ENCODE results near the gene YIPF1.

The YIPF1 gene

GRCh38 chr1:53862507-53862906, 27.1 kb downstream of the YIPF1 start:
- DNase-seq (ENCODE audit: extremely low spot score) = no peak
- ChIA-PET CTCF (interaction anchor here (0.7 to 1.0 kb wide), 3 partner anchors 33 to 150 kb away, joined by 3 read pairs; no protein-coding TSS in a partner anchor), POLR2A (no interaction called here)
- TF ChIP-seq ZNF384 (IDR thresholded peaks at IDR 0.05) (no peak), HDGF (IDR thresholded peaks at IDR 0.05; ENCODE audit: borderline replicate concordance) (no peak), NFRKB (IDR thresholded peaks at IDR 0.05) (no peak), ELF4 (IDR thresholded peaks at IDR 0.05) (no peak), ARNT (IDR thresholded peaks at IDR 0.05) (no peak), SP1 (IDR thresholded peaks at IDR 0.05) (no peak), FOXK2 (IDR thresholded peaks at IDR 0.05) (no peak), FOXA1 (IDR thresholded peaks at IDR 0.05) (no peak), TARDBP (IDR thresholded peaks at IDR 0.05) (no peak), SUZ12 (IDR thresholded peaks at IDR 0.05) (no peak), PKNOX1 (IDR thresholded peaks at IDR 0.05) (no peak), FOXM1 (IDR thresholded peaks at IDR 0.05; ENCODE audit: borderline replicate concordance) (no peak), CTBP1 (IDR thresholded peaks at IDR 0.05; ENCODE audit: borderline replicate concordance) (no peak), L3MBTL2 (conservative IDR thresholded peaks at IDR 0.05) (no peak), LEF1 (IDR thresholded peaks at IDR 0.05; ENCODE audit: borderline replicate concordance) (no peak)

- TF ChIP-seq NFRKB (IDR thresholded peaks at IDR 0.05) (no peak), LEF1 (IDR thresholded peaks at IDR 0.05; ENCODE audit: borderline replicate concordance) (no peak), SUZ12 (IDR thresholded peaks at IDR 0.05) (no peak), ELF4 (IDR thresholded peaks at IDR 0.05) (no peak), SP1 (IDR thresholded peaks at IDR 0.05) (no peak), FOXK2 (IDR thresholded peaks at IDR 0.05) (no peak), PKNOX1 (IDR thresholded peaks at IDR 0.05) (no peak), L3MBTL2 (conservative IDR thresholded peaks at IDR 0.05) (no peak), FOXA1 (IDR thresholded peaks at IDR 0.05) (no peak), ZNF384 (IDR thresholded peaks at IDR 0.05) (no peak)
- ChIA-PET POLR2A (interaction anchor here (0.7 to 1.5 kb wide), 3 partner anchors 18 to 339 kb away, joined by 3 read pairs; partner anchors contain the start of genes CYB5RL and MRPL37), CTCF (interaction anchor here (0.5 to 3.3 kb wide), 21 partner anchors 9 to 223 kb away, joined by 3 to 40 read pairs (median 4); partner anchors contain the start of genes IFT25 and LDLRAD1)
- peak; percentile 69 for DNase-seq (ENCODE audit: extremely low spot score)
These were observed 28.6 kb downstream of the YIPF1 start for GRCh38 chr1:53860967-53861411.

- ChIA-PET POLR2A (interaction anchor here (1.7 kb wide), 1 partner anchor 95 kb away, joined by 4 read pairs; the partner anchor contains the start of gene LRRC42), CTCF (interaction anchor here (1.0 kb wide), 1 partner anchor 9 kb away, joined by 6 read pairs; no protein-coding TSS in a partner anchor)
- DNase-seq (ENCODE audit: extremely low spot score) = no peak
- no peak for TF ChIP-seq CTBP1 (IDR thresholded peaks at IDR 0.05; ENCODE audit: borderline replicate concordance)
- no peak for TF ChIP-seq L3MBTL2 (conservative IDR thresholded peaks at IDR 0.05)
- TF ChIP-seq BHLHE40 (IDR thresholded peaks at IDR 0.05; ENCODE audit: borderline replicate concordance) = no peak
- TF ChIP-seq FOXK2 (IDR thresholded peaks at IDR 0.05) = no peak
- TF ChIP-seq ELF4 (IDR thresholded peaks at IDR 0.05) = no peak
- no peak for TF ChIP-seq SUZ12 (IDR thresholded peaks at IDR 0.05)
- no peak for TF ChIP-seq ARNT (IDR thresholded peaks at IDR 0.05)
- TF ChIP-seq FOXM1 (IDR thresholded peaks at IDR 0.05; ENCODE audit: borderline replicate concordance) = no peak
- TF ChIP-seq LEF1 (IDR thresholded peaks at IDR 0.05; ENCODE audit: borderline replicate concordance) = no peak
- no peak for TF ChIP-seq NFRKB (IDR thresholded peaks at IDR 0.05)
- TF ChIP-seq FOXA1 (IDR thresholded peaks at IDR 0.05) = no peak
- TF ChIP-seq SP1 (IDR thresholded peaks at IDR 0.05) = no peak
- no peak for TF ChIP-seq ZNF384 (IDR thresholded peaks at IDR 0.05)
- TF ChIP-seq PKNOX1 (IDR thresholded peaks at IDR 0.05) = no peak
- no peak for TF ChIP-seq TARDBP (IDR thresholded peaks at IDR 0.05)
- TF ChIP-seq HDGF (IDR thresholded peaks at IDR 0.05; ENCODE audit: borderline replicate concordance) = no peak
These were observed 37.9 kb downstream of the YIPF1 start for GRCh38 chr1:53851571-53852285.

- ChIA-PET CTCF (interaction anchor here (1.0 to 1.6 kb wide), 3 partner anchors 9 to 28 kb away, joined by 3 to 7 read pairs (median 3); no protein-coding TSS in a partner anchor), POLR2A (interaction anchor here (1.0 to 1.4 kb wide), 2 partner anchors 12 to 96 kb away, joined by 4 to 5 read pairs; partner anchors contain the start of genes IFT25, LRRC42 and NDC1)
- no peak for DNase-seq (ENCODE audit: extremely low spot score)
- TF ChIP-seq ZNF384 (IDR thresholded peaks at IDR 0.05) = no peak
- TF ChIP-seq ELF4 (IDR thresholded peaks at IDR 0.05) = no peak
These were observed 39.4 kb downstream of the YIPF1 start for GRCh38 chr1:53850082-53850673.

GRCh38 chr1:53847980-53848379, 41.6 kb downstream of the YIPF1 start:
- no peak for DNase-seq (ENCODE audit: extremely low spot score)
- CTCF ChIA-PET = interaction anchor here (1.4 kb wide), 1 partner anchor 13 kb away, joined by 6 read pairs; no protein-coding TSS in a partner anchor
- TF ChIP-seq ARNT (IDR thresholded peaks at IDR 0.05) = no peak
- TF ChIP-seq PKNOX1 (IDR thresholded peaks at IDR 0.05) = no peak
- no peak for TF ChIP-seq SUZ12 (IDR thresholded peaks at IDR 0.05)
- no peak for TF ChIP-seq ELF4 (IDR thresholded peaks at IDR 0.05)
- TF ChIP-seq ZNF384 (IDR thresholded peaks at IDR 0.05) = no peak
- POLR2A ChIA-PET = interaction anchor here (1.5 kb wide), 1 partner anchor 10 kb away, joined by 4 read pairs; the partner anchor contains the start of gene NDC1

Data from HEK293T (cell line).